Fibroblast of lung (primary cell): ENCODE data around the gene B4GALT7. TPM values are rescaled to one million over a fixed set of nuclear protein-coding genes. Genes with fewer than 3 reads are reported as not detected.

ENCODE experiments used
- DNase-seq, 2 donors: peaks; one replicate each; pipeline versions ENCODE4 v3.0.0 to v3.0.0-alpha.2; 2010; ENCODE audit warnings: low read depth in 2 of 2
- H2AFZ ChIP-seq: 2 replicates; pipeline ENCODE4 v1.5.1; 2012; ENCODE audit warnings: low read length, control low read depth, inconsistent platforms
- H3K27ac ChIP-seq: 2 replicates; pipeline ENCODE4 v1.5.1; 2011; ENCODE audit warnings: low read length, control low read depth; ENCODE audit not compliant: insufficient read depth
- H3K27me3 ChIP-seq: 2 replicates; pipeline ENCODE4 v1.5.1; 2011; ENCODE audit warnings: mild to moderate bottlenecking, low read length; ENCODE audit not compliant: control insufficient read depth, insufficient read depth
- H3K36me3 ChIP-seq: 2 replicates; pipeline ENCODE4 v1.5.1; 2011; ENCODE audit warnings: low read length; ENCODE audit not compliant: control insufficient read depth, insufficient read depth
- H3K4me1 ChIP-seq: 2 replicates; pipeline ENCODE4 v1.5.1; 2011; ENCODE audit warnings: low read length; ENCODE audit not compliant: control insufficient read depth, insufficient read depth; ENCODE audit errors: extremely low read depth
- H3K4me2 ChIP-seq: 2 replicates; pipeline ENCODE4 v1.5.1; 2011; ENCODE audit warnings: low read length, control low read depth; ENCODE audit not compliant: insufficient read depth; ENCODE audit errors: extremely low read depth
- H3K4me3 ChIP-seq, 4 experiments: fragments of 200-600 bp in 1 of 4; sonication (generic) in 1 of 4; replicated peaks in 1 of 4; 2 replicates each; pipeline ENCODE4 v1.5.1; 2011 to 2016; ENCODE audit warnings: low read length in 4 of 4, low read depth in 3 of 4, mild to moderate bottlenecking in 3 of 4, control low read depth in 2 of 4, inconsistent platforms in 1 of 4, mixed read lengths in 1 of 4; ENCODE audit not compliant: insufficient read depth in 1 of 4; ENCODE audit errors: control extremely low read depth in 1 of 4
- H3K79me2 ChIP-seq: 2 replicates; pipeline ENCODE4 v1.5.1; 2012; ENCODE audit warnings: mild to moderate bottlenecking, low read length, inconsistent platforms; ENCODE audit not compliant: control insufficient read depth, insufficient read depth
- H3K9ac ChIP-seq: 2 replicates; pipeline ENCODE4 v1.5.1; 2011; ENCODE audit warnings: mild to moderate bottlenecking, low read length, control low read depth; ENCODE audit not compliant: insufficient read depth
- H3K9me3 ChIP-seq: 2 replicates; pipeline ENCODE4 v1.5.1; 2012; ENCODE audit warnings: low read depth, low read length; ENCODE audit not compliant: control insufficient read depth, insufficient read depth
- H4K20me1 ChIP-seq: 2 replicates; pipeline ENCODE4 v1.5.1; 2011; ENCODE audit warnings: low read length; ENCODE audit not compliant: control insufficient read depth, insufficient read depth; ENCODE audit errors: extremely low read depth
- CTCF ChIP-seq, 2 donors: IDR thresholded peaks in 1 of 2; conservative IDR thresholded peaks in 1 of 2; 1 replicate in 1 of 2; 2 replicates in 1 of 2; pipeline ENCODE4 v1.5.1; 2011 to 2012; ENCODE audit warnings: low read length in 2 of 2, control low read depth in 1 of 2, inconsistent platforms in 1 of 2, low read depth in 1 of 2, mild to moderate bottlenecking in 1 of 2
- EZH2 ChIP-seq: IDR thresholded peaks from 2 replicates; pipeline ENCODE4 v1.5.1; 2012; ENCODE audit warnings: low read length, control low read depth, mild to moderate bottlenecking; ENCODE audit errors: missing control alignments
- polyA plus RNA-seq, 2 donors: library from polyadenylated mRNA; depleted of rRNA in 1 of 2; stranded (reverse) in 1 of 2; unstranded in 1 of 2; fragments of >200 nt; gene quantifications; 2 replicates each; pipeline ENCODE4 v1.2.1, GENCODE V29; 2011 to 2012; ENCODE audit warnings: missing spikeins in 1 of 2
- total RNA-seq: library from RNA; depleted of rRNA; stranded (reverse); fragments of >200 nt; gene quantifications from 2 replicates; pipeline ENCODE4 v1.2.1, GENCODE V29; 2014

The B4GALT7 gene
- total and polyA plus RNA-seq, 2 donors (not counting 1 experiment from before 2014, with no cell fraction given) = 20.8 to 29.1 TPM

GRCh38 chr5:177553671-177554429, 46.1 kb upstream of the B4GALT7 start:
- Histone ChIP-seq H3K9ac (peak overlapping the region; percentile 71), H3K27ac (peak overlapping the region; percentile 54), H3K4me2 (peak overlapping the region; percentile 81), H3K27me3 (no peaks in the 10 kb centered on the region), H3K9me3 (no peaks in the 10 kb centered on the region), H3K4me3 (peak overlapping the region; percentile 59 to 90 (median 82)), H4K20me1 (no peaks in the 10 kb centered on the region), H2AFZ (no peak overlapping the region), H3K4me1 (no peaks in the 10 kb centered on the region), H3K36me3 (peaks cover 3% of the 10 kb centered on the region), H3K79me2 (peaks cover 49% of the 10 kb centered on the region)
- no peak for DNase-seq
- TF ChIP-seq EZH2 = no peak
- TF ChIP-seq CTCF (conservative IDR thresholded peaks at IDR 0.05 in 1 of 2, IDR thresholded peaks at IDR 0.05 in 1 of 2; ENCODE audit: low read depth in 1 of 2, low read length in 2 of 2) = no peak

GRCh38 chr5:177554474-177555111, 45.3 kb upstream of the B4GALT7 start, which contains the start of gene FAM193B:
FAM193B (minus strand) TSS chr5:177554563; CDS start chr5:177554458, 105 bp downstream.
- Histone ChIP-seq H3K4me2 (peak within 1 kb of the TSS; percentile 83), H3K9ac (peak within 1 kb of the TSS; percentile 71), H3K27ac (peak within 1 kb of the TSS; percentile 54), H3K79me2 (peaks cover 44% of the 10 kb centered on the region), H3K4me1 (no peaks in the 10 kb centered on the region), H2AFZ (peak within 1 kb of the TSS; percentile 72), H3K27me3 (no peaks in the 10 kb centered on the region), H3K4me3 (peak within 1 kb of the TSS; percentile 59 to 90 (median 85)), H3K9me3 (no peaks in the 10 kb centered on the region), H3K36me3 (peaks cover 2% of the 10 kb centered on the region), H4K20me1 (no peaks in the 10 kb centered on the region)
- DNase-seq = peak; percentile 84 to 89
- peak in 1 of 2 donors; percentile 28 for TF ChIP-seq CTCF (conservative IDR thresholded peaks at IDR 0.05 in 1 of 2, IDR thresholded peaks at IDR 0.05 in 1 of 2; ENCODE audit: low read depth in 1 of 2, low read length in 2 of 2)
- no peak for TF ChIP-seq EZH2

- H3K4me3 ChIP-seq = peak overlapping the region in 2 of 4 experiments; percentile 70 to 84
- no peaks in the 10 kb centered on the region for H3K27me3 ChIP-seq
- DNase-seq = no peak
- H3K9me3 ChIP-seq = no peaks in the 10 kb centered on the region
- H3K79me2 ChIP-seq = peaks cover 39% of the 10 kb centered on the region
- H3K27ac ChIP-seq = no peak overlapping the region
- no peaks in the 10 kb centered on the region for H3K4me1 ChIP-seq
- no peak for TF ChIP-seq CTCF (conservative IDR thresholded peaks at IDR 0.05 in 1 of 2, IDR thresholded peaks at IDR 0.05 in 1 of 2; ENCODE audit: low read depth in 1 of 2, low read length in 2 of 2)
- TF ChIP-seq EZH2 = no peak
- H3K4me2 ChIP-seq = peak overlapping the region; percentile 83
- H3K9ac ChIP-seq = no peak overlapping the region
- no peaks in the 10 kb centered on the region for H4K20me1 ChIP-seq
- H3K36me3 ChIP-seq = peaks cover 2% of the 10 kb centered on the region
- H2AFZ ChIP-seq = no peak overlapping the region
These were observed 44.7 kb upstream of the B4GALT7 start for GRCh38 chr5:177555228-177555627.
